ENCODE data around the gene P3H2. TPM values are rescaled to one million over a fixed set of nuclear protein-coding genes. Genes with fewer than 3 reads are reported as not detected.

P3H2 gene
- total and polyA plus RNA-seq, 9 of the 15 experiments (the other 6 are each of a cell fraction or from before 2014, with no cell fraction given) = 0.04 to 0.26 (median 0.22) TPM; not detected in 6

DNA sequence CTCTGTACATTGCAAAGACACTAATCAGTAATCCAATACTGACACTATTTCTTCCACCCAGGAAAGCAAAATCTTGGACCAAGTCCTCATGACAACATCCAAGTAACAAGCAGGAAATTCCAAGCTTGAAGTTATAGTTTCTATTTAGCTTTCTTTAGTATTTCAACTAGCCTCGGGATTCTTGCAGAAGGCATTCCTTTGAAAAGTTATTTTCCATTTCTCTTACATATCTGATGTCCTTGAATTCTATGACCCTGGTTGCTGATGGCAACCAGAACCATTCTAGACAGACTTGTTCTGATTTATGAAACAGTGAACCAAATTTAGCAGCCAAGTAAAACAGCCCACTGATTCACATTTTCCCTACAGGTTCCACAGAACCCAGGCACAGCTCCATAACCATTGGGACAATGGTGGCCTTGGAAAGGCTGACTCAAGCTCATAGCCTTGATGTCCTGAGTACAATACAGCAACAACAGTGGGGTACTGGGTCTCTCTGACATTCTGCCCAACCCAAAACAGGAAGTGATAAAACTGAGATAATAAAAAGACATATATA lies 26.5 kb downstream of the P3H2 start:
- FAIRE-seq = no peak
- in situ Hi-C loops (cut with MboI) = no loop called here
- no peak overlapping the region for H3K4me2 ChIP-seq (ENCODE audit: insufficient read depth, low read length)

More for the DNA sequence above, 26.5 kb downstream of the P3H2 start:
- intact Hi-C loops (cut with micrococcal nuclease) = no loop called here
- no peaks in the 10 kb centered on the region for H3K27me3 ChIP-seq (ENCODE audit: control insufficient read depth in 2 of 2, insufficient read depth in 2 of 2, low read length in 2 of 2)
- WGBS (ENCODE audit: insufficient coverage, low coverage, missing lambda C conversion rate) = 0% methylated on average over 1 of the region's 1 CpG
- no peaks in the 10 kb centered on the region for H3K9me1 ChIP-seq (ENCODE audit: control insufficient read depth, insufficient read depth, low read length)
- BruUV-seq (replicated peaks) = no TSS peak
- H3K36me3 ChIP-seq (ENCODE audit: control insufficient read depth, insufficient read depth, low read length) = no peaks in the 10 kb centered on the region
- no peak overlapping the region for H3K27ac ChIP-seq (ENCODE audit: extremely low read depth, low read depth, low read length)
- no peak overlapping the region for H2AFZ ChIP-seq (ENCODE audit: low read depth, low read length)
- H3K79me2 ChIP-seq (ENCODE audit: control insufficient read depth, insufficient read depth, low read length) = no peaks in the 10 kb centered on the region
- no peak for DNase-seq (ENCODE audit: extremely low read depth in 1 of 4, low spot score in 3 of 4)
- ChIA-PET POLR2A (no interaction called here), CTCF (ENCODE audit: low intra/inter-chr PET ratio) (no interaction called here)
- no peak overlapping the region for H3K4me3 ChIP-seq
- no peak for ATAC-seq
- H3K9me3 ChIP-seq (replicated peaks; ENCODE audit: control insufficient read depth, insufficient read depth, low read depth, low read length) = no peaks in the 10 kb centered on the region; the same call in 1 of the 2 replicates
- H3K9ac ChIP-seq (ENCODE audit: insufficient read depth in 1 of 2, low read depth in 2 of 2, low read length in 2 of 2) = no peak overlapping the region
- TF ChIP-seq MAFF (IDR thresholded peaks at IDR 0.05; ENCODE audit: low read length) (no peak), ELF2 (CRISPR knock-in tag; IDR thresholded peaks at IDR 0.05) (no peak), ADNP (tag; IDR thresholded peaks at IDR 0.05) (no peak), ZFP30 (CRISPR knock-in tag; IDR thresholded peaks at IDR 0.05; ENCODE audit: borderline replicate concordance) (no peak)
- TF ChIP-seq, protein P1, sequence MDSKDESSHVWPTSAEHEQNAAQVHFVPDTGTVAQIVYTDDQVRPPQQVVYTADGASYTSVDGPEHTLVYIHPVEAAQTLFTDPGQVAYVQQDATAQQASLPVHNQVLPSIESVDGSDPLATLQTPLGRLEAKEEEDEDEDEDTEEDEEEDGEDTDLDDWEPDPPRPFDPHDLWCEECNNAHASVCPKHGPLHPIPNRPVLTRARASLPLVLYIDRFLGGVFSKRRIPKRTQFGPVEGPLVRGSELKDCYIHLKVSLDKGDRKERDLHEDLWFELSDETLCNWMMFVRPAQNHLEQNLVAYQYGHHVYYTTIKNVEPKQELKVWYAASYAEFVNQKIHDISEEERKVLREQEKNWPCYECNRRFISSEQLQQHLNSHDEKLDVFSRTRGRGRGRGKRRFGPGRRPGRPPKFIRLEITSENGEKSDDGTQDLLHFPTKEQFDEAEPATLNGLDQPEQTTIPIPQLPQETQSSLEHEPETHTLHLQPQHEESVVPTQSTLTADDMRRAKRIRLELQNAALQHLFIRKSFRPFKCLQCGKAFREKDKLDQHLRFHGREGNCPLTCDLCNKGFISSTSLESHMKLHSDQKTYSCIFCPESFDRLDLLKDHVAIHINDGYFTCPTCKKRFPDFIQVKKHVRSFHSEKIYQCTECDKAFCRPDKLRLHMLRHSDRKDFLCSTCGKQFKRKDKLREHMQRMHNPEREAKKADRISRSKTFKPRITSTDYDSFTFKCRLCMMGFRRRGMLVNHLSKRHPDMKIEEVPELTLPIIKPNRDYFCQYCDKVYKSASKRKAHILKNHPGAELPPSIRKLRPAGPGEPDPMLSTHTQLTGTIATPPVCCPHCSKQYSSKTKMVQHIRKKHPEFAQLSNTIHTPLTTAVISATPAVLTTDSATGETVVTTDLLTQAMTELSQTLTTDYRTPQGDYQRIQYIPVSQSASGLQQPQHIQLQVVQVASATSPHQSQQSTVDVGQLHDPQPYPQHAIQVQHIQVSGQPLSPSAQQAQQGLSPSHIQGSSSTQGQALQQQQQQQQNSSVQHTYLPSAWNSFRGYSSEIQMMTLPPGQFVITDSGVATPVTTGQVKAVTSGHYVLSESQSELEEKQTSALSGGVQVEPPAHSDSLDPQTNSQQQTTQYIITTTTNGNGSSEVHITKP (IDR thresholded peaks at IDR 0.05; ENCODE audit: partially characterized antibody) = no peak
- TF ChIP-seq, protein P2, sequence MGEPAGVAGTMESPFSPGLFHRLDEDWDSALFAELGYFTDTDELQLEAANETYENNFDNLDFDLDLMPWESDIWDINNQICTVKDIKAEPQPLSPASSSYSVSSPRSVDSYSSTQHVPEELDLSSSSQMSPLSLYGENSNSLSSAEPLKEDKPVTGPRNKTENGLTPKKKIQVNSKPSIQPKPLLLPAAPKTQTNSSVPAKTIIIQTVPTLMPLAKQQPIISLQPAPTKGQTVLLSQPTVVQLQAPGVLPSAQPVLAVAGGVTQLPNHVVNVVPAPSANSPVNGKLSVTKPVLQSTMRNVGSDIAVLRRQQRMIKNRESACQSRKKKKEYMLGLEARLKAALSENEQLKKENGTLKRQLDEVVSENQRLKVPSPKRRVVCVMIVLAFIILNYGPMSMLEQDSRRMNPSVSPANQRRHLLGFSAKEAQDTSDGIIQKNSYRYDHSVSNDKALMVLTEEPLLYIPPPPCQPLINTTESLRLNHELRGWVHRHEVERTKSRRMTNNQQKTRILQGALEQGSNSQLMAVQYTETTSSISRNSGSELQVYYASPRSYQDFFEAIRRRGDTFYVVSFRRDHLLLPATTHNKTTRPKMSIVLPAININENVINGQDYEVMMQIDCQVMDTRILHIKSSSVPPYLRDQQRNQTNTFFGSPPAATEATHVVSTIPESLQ (CRISPR knock-in tag; IDR thresholded peaks at IDR 0.05) = no peak
- H4K20me1 ChIP-seq (replicated peaks; ENCODE audit: control insufficient read depth, insufficient read depth, low read length) = no peaks in the 10 kb centered on the region
- no peaks in the 10 kb centered on the region for H3K4me1 ChIP-seq (replicated peaks in 1 of 2; ENCODE audit: control insufficient read depth in 2 of 2, insufficient read depth in 2 of 2, low read length in 2 of 2)
